Stimulated activated CD8-positive, alpha-beta memory T cell treated with anti-CD3 and anti-CD28 coated beads, Interleukin-4, amount 100 ng/mL, for 24 hours (primary cell): ENCODE results near the gene COG7.
"Not testable (repeated sequence)": the region's sequence is repeated elsewhere in the genome, so short reads cannot be mapped to it uniquely, and the experiment has no call there.

Source experiments
- DNase-seq: peaks from one replicate; pipeline ENCODE4 v3.0.0-alpha.2; 2020; ENCODE audit warnings: low read depth

Gene COG7

DNA sequence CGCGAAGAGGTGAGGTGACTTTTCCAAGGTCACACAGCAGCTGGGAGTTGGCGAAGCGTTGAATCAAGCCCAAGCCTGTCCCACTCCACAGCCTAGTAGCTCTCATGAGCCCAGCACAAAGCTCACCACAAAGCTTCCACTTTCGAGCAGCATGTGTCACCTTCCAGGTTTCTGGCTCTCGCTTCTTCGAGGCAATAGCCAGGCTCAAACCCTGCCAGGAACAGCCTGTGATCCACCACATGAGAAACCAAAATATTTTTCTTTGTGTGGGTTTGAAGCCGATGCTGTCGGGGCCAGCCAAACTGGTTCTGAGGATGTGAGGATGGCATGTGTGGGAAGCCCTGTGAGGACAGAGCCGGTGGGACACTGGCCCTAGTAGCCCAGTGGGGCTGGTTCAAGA lies 68.1 kb downstream of the COG7 start:
- no peak for DNase-seq

DNA sequence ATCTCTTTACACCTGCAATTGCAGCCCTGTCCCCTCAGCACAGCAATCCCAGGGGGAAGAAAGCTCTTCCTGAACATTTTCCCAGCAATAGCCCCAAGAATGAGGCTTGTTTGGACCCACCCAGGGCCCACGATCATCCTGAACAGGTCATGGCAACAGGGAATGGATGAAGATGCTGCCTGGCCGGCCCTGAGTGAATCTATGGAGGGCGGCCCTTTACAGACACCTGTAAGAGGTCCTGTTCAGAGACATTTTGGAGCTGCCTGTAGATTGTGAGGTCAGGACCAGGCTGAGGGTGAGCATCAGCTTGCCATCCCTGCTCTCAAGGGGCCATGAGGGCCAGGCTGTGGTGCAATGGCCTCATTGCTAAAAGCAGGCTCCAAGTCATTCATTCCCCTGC lies 69.1 kb downstream of the COG7 start:
- DNase-seq, result no peak

DNA sequence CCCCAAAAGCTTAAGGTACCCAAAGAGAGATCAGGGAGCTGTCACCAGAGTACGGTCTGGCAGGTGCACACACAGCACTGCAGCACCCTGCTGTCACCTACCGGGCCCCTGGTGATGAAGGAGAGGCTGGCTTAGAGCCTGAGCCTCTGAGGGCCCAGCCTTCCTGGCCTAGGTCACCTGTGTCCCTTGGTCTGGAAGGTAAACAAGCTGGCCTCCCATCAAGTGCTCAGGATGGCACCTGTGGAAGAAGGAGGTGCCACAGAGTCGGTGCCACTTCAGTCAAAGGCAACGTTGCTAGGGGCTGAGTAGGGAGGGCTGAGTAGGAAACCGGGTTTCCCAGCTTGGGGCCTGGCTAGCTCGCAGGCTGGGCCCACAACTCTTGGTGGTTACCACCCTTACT lies 70.7 kb downstream of the COG7 start:
- DNase-seq, result no peak

DNA sequence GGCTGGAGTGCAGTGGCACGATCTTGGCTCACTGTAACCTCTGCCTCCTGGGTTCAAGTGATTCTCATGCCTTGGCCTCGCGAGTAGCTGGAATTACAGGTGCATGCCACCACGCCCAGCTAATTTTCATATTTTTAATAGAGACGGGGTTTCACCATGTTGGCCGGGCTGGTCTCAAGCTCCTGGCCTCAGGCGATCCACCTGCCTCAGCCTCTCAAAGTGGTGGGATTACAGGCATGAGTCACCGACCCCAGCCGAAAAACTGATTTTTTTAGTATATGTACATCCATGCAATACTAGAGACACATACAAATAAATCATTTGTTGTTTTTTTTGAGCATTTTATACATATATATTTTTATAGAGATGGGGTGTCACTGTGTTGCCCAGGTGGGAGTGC lies 71.3 kb downstream of the COG7 start:
- DNase-seq, result not testable (repeated sequence)

GRCh38 chr16:23380501-23380951 lies 72.5 kb downstream of the COG7 start:
- DNase-seq, result no peak

- no peak for DNase-seq
These were observed 73.3 kb downstream of the COG7 start for GRCh38 chr16:23379707-23380106.

DNA sequence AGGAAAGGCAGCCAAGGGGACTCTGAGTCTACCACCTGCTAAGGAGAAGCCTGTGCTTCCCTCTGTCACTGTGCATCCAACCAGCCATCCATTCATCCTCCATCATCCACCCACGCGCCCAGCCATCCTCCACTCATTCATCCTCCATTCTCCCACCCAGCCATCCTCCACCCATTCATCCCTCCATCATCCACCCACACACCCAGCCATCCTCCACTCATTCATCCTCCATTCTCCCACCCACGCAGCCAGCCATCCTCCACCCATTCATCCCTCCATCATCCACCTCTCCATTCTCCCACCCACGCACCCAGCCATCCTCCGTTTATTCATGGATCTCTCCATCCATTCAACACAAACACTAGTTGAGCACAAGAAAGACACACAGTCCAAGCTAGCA lies 74.1 kb downstream of the COG7 start:
- DNase-seq, result no peak

GRCh38 chr16:23378256-23378655 lies 74.7 kb downstream of the COG7 start:
- DNase-seq, result no peak

GRCh38 chr16:23377071-23377931 lies 75.7 kb downstream of the COG7 start:
- no peak for DNase-seq

DNA sequence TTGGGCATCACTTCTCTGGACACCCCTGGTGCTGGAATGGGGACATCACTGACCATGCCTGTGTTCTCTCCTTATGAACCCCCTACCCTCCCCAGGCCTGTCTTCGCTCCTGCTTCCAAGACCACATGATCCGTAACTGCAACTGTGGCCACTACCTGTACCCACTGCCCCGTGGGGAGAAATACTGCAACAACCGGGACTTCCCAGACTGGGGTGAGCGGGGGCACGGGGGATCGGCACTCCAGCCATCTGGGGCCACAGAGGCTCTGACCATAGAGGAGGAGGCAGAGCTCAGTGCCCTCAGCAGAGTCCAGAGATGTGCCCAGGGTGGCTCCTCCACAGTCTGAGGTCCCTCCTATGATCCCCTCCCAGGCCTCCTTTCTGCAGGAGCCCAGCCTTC lies 77.3 kb downstream of the COG7 start:
- no peak for DNase-seq

DNA sequence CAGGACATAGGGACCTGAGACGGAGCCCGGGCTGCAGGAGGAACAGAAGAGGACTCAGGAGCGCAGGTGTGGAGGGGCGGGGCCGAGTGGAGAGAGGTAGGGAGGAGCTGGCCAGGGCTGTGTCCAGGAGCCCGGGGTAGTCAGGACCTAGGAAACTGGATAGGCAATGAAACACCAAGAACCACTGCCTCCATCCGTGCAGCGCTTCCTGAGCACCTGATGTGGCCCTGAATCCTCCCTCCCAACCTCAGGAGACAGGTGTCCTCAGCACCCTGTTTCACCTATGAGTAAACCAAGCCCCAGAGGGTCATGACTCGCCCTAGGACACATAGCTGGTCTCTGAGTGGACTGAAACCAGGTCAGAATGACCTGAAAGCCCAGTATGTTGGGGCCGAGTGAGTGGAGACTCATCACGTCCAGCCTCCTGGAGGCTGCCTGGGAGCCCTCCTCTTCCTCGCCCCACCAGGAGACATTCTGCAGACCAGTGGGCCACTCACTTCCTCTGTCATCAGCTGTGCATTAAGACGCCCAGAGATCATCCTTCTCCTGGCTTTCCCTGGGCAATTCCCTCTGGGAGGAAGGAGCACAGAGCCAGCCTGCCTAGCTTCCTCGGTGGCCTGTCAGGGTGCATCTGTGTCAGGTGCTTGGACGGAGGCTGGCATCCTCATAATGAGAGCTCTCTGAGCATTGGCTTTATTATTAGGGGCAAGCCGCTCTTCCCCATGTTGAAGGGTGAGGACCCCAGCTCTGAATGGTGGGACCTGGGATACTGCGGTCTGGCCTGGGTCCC lies 78.1 kb downstream of the COG7 start:
- no peak for DNase-seq

DNA sequence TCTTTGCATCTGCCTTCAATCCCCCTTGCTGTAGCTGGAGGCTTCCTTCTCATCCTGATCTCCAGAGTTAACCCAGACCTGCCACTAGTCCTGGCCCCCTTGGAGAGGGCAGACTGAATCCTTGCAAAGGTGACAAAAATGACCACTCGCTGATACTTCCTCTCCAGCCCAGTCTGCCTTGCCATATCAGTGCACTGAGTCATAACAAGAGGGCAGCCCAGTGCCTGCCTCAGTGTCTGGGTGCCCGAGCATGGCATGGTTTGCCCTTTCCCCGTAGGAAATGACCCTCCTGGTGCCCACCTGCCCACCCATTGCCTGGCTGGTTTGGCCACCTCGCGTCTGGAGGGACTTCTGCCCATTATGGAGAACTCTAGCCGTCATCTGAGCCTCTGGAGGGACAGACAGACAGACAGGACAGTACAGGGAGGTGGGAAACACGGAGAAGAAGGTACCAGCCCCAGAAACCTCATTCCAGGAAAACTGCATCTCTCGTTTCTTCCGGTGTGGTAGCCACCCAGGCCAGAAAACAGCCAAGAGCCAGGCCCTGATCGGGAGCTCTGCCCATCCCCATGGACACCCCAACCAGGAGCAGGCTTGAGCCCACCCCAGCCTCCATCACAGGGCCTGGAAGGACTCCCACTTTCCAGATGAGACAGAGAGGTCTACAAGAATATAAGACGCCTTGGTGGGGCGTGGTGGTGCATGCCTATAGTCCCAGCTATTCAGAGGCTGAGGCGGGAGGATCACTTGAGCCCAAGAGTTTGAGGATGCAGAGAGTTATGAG lies 79.4 kb downstream of the COG7 start:
- no peak for DNase-seq

DNA sequence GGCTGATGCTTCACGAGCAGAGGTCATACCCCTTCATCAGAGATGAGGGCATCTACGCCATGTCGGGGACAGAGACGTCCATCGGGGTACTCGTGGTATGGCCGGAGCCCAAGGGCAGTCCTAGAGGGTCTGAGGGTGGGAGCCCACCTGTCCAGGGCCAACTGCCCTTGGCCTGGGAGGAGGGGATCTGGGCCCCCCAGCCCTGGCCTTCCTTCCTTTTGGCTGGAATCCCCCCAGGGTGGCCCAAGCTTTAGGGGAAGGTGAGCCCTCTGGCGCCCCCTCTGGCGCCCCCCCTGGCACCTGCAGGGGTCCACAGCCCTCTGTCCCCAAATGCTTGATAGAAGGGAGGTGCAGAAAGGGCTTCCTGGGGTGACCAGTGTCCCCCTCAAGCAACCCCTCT lies 81.6 kb downstream of the COG7 start:
- DNase-seq, result no peak

- DNase-seq, result no peak
These were observed 83.6 kb downstream of the COG7 start for GRCh38 chr16:23369416-23369815.

DNA sequence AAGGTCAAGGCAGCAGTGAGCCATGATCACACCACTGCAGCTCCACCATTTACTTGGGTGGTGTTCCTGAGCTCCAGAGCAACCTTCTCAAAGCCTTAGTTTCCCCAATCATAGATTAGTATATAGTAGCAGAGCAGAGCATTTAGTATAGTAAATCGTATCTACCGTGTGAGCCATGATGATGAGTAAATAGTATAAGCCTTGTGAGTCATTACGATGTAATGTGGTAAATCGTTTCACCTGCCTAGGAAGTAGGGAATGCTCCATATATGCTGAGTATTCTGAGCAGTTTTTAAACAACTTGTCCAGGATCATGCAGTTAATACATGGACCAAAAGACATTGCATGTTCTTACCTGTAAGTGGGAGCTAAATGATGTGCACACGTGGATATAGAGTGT lies 84.5 kb downstream of the COG7 start:
- DNase-seq, result no peak

DNA sequence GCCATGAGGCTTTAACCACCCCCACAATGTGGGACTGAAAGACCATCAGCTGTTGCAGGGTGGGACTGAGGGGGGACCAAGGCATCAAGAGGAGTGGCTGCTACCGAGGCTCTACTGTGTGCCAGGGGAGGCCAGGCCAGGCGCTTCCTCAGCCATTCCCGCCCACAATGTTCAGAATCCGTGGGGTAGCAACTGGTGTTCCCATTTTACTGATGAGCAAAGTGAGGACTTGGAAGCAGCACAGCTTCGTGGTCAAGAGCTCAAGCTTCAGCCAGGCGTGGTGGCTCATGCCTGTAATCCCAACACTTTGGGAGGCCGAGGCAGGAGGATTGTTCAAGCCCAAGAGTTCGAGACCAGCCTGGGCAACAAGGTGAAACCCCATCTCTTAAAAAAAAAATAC lies 85.0 kb downstream of the COG7 start:
- no peak for DNase-seq

DNA sequence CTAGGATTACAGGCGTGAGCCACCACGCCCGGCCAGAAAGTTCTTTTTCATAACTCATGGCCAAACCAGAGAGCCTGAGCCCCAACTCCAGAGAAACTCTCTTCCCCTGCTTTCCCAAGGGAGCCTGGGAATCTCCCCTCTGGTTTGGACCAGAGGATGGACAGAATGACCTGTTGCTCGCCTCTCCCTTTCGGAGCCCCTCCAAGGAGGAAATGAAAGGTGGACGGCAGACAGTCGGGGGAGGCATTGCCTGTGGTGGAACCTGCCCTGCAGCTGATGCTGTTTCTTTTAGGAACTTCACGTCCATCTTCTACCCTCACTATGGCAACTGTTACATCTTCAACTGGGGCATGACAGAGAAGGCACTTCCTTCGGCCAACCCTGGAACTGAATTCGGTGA lies 85.4 kb downstream of the COG7 start:
- no peak for DNase-seq

DNA sequence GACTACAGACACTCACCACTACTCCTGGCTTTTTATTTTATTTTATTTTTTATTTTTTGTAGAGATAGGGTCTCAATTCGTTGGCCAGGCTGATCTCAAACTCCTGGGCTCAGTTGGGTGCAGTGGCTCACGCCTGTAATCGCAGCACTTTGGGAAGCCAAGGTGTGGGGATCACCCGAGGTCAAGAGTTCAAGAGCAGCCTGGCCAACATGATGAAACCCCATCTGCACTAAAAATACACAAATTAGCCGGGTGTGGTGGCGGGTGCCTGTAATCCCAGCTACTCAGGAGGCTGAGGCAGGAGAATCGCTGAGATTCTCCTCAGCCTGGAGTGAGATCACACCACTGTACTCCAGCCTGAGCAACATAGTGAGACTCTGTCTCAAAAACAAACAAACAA lies 86.6 kb downstream of the COG7 start:
- DNase-seq, result not testable (repeated sequence)

DNA sequence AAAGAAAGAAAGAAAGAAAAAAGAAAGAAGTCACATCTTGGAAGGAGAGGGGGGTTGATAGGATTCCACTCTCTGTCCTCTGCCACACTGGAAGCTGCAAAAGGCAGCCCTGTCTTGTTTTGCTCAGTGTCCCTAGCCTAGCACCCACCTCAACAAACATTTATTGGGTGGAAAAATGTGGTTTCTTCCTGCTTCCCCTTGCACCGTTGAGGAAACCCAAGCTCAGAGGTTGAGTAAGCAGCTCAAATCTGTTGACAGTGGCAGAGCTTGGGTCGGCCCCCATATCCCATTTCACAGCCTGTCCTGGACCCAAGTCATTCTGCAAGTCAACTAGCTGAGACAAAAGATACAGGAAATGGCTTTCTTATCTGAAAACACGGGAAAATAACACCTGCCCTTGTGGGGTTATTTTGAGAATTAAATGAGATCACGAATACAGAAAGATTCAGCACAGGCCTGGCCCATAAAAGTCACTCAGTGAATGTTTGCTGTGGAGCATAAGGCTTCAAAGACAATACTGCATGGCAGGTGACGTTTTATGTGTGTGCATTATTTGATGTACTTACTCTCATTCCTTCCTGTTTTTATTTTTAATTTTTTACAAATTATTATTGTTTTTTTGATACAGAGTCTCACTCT lies 87.3 kb downstream of the COG7 start:
- no peak for DNase-seq

- DNase-seq, result no peak
These were observed 90.3 kb downstream of the COG7 start for GRCh38 chr16:23362460-23363317.
